IMR-90 (cell line): ENCODE data around the gene BAMBI. TPM values are rescaled to one million over a fixed set of nuclear protein-coding genes. Genes with fewer than 3 reads are reported as not detected.

Experiments used
- ATAC-seq: fragments of 200-7000 bp; cut with Tn5 transposase; 2 replicates; pipeline ENCODE4 v1.9.1; 2020; ENCODE audit warnings: low read depth, mild to moderate bottlenecking, moderate library complexity
- BruUV-seq: library from RNA; stranded (reverse); fragments of 400-500 nt; replicated peaks from 2 replicates; lab custom pipeline; 2021; lab: Mats Ljungman, UMichigan
- CTCF ChIA-PET: fragments of 300-600 bp; formaldehyde crosslinking; extraction: SDS; loops from one replicate; lab custom pipeline; 2021; ENCODE audit warnings: antibody characterized with exemption; lab: Yijun Ruan, JAX
- POLR2A ChIA-PET: fragments of 300-600 bp; sonication (Branson Sonifier 250); formaldehyde crosslinking; loops from one replicate; lab custom pipeline; 2022; ENCODE audit warnings: antibody characterized with exemption; ENCODE audit not compliant: unreplicated experiment; lab: Charles Lee
- DNase-seq: peaks from one replicate; pipeline ENCODE4 v3.0.0; 2013
- H2AFZ ChIP-seq: replicated peaks from 2 replicates; pipeline ENCODE3; 2013; ENCODE audit warnings: low read length, mild to moderate bottlenecking; ENCODE audit not compliant: poor library complexity
- H2AK5ac ChIP-seq: 2 replicates; pipeline ENCODE4 v1.6.1; 2013; ENCODE audit warnings: low read depth, low read length, inconsistent platforms
- H2AK9ac ChIP-seq: replicated peaks from 2 replicates; pipeline ENCODE3; 2013; ENCODE audit warnings: mild to moderate bottlenecking, low read depth, low read length, moderate library complexity; ENCODE audit not compliant: poor library complexity
- H2BK120ac ChIP-seq: 2 replicates; pipeline ENCODE4 v1.6.1; 2013; ENCODE audit warnings: low read depth, low read length, inconsistent platforms
- H2BK15ac ChIP-seq: 3 replicates; pipeline ENCODE4 v1.6.1; 2013; ENCODE audit warnings: low read depth, low read length, inconsistent platforms
- H2BK20ac ChIP-seq: 2 replicates; pipeline ENCODE4 v1.6.1; 2013; ENCODE audit warnings: low read depth, mild to moderate bottlenecking, inconsistent platforms, low read length, moderate library complexity
- H2BK5ac ChIP-seq: 2 replicates; pipeline ENCODE4 v1.6.1; 2013; ENCODE audit warnings: mild to moderate bottlenecking, low read depth, low read length, inconsistent platforms; ENCODE audit not compliant: poor library complexity, severe bottlenecking
- H3K14ac ChIP-seq: replicated peaks from 2 replicates; pipeline ENCODE4 v1.6.1; 2013; ENCODE audit warnings: low read depth, low read length, inconsistent platforms
- H3K18ac ChIP-seq: 2 replicates; pipeline ENCODE4 v1.6.1; 2013; ENCODE audit warnings: low read depth, low read length, control low read depth
- H3K23ac ChIP-seq: 2 replicates; pipeline ENCODE4 v1.6.1; 2013; ENCODE audit warnings: low read depth, low read length, inconsistent platforms
- H3K27ac ChIP-seq: 2 replicates; pipeline ENCODE4 v1.5.1; 2013; ENCODE audit warnings: mild to moderate bottlenecking, control low read depth, low read length; ENCODE audit not compliant: insufficient read depth
- H3K27me3 ChIP-seq: 2 replicates; pipeline ENCODE4 v1.6.1; 2013; ENCODE audit warnings: low read length; ENCODE audit not compliant: control insufficient read depth, insufficient read depth
- H3K36me3 ChIP-seq: 2 replicates; pipeline ENCODE4 v1.6.1; 2013; ENCODE audit warnings: low read length, mixed read lengths; ENCODE audit not compliant: control insufficient read depth, insufficient read depth
- H3K4ac ChIP-seq: 2 replicates; pipeline ENCODE4 v1.6.1; 2013; ENCODE audit warnings: low read depth, low read length, inconsistent platforms
- H3K4me1 ChIP-seq: 2 replicates; pipeline ENCODE4 v1.6.1; 2013; ENCODE audit warnings: low read length, mixed read lengths; ENCODE audit not compliant: control insufficient read depth, insufficient read depth
- H3K4me2 ChIP-seq: 2 replicates; pipeline ENCODE4 v1.6.1; 2013; ENCODE audit warnings: low read depth, mild to moderate bottlenecking, control low read depth, low read length, moderate library complexity
- H3K4me3 ChIP-seq: 2 replicates; pipeline ENCODE4 v1.5.1; 2013; ENCODE audit warnings: low read depth, mild to moderate bottlenecking, control low read depth, low read length, moderate library complexity; ENCODE audit not compliant: insufficient read depth
- H3K56ac ChIP-seq: 2 replicates; pipeline ENCODE4 v1.6.1; 2013; ENCODE audit warnings: low read length, inconsistent platforms; ENCODE audit not compliant: insufficient read depth; ENCODE audit errors: extremely low read depth
- H3K79me1 ChIP-seq, 2 experiments: 2 replicates each; pipeline ENCODE4 v1.6.1; 2013; ENCODE audit warnings: low read length in 2 of 2, inconsistent platforms in 1 of 2, low read depth in 1 of 2
- H3K9ac ChIP-seq: 2 replicates; pipeline ENCODE4 v1.6.1; 2013; ENCODE audit warnings: low read depth, low read length, control low read depth
- H3K9me1 ChIP-seq: 2 replicates; pipeline ENCODE4 v1.6.1; 2013; ENCODE audit warnings: low read length, inconsistent platforms; ENCODE audit not compliant: insufficient read depth
- H3K9me3 ChIP-seq: 2 replicates; pipeline ENCODE4 v1.6.1; 2013; ENCODE audit warnings: low read length; ENCODE audit not compliant: control insufficient read depth, insufficient read depth
- H4K20me1 ChIP-seq: 2 replicates; pipeline ENCODE4 v1.6.1; 2013; ENCODE audit warnings: low read length, inconsistent platforms; ENCODE audit not compliant: insufficient read depth
- H4K5ac ChIP-seq: 2 replicates; pipeline ENCODE4 v1.6.1; 2013; ENCODE audit warnings: mild to moderate bottlenecking, low read depth, low read length, control low read depth
- H4K8ac ChIP-seq, 2 experiments: 2 replicates each; pipeline ENCODE4 v1.6.1; 2013; ENCODE audit warnings: low read depth in 2 of 2, low read length in 2 of 2, control low read depth in 1 of 2, inconsistent platforms in 1 of 2
- H4K91ac ChIP-seq: 2 replicates; pipeline ENCODE4 v1.6.1; 2013; ENCODE audit warnings: low read depth, low read length, inconsistent platforms; ENCODE audit not compliant: insufficient read depth
- CTCF ChIP-seq: conservative IDR thresholded peaks from 2 replicates; pipeline ENCODE4 v1.5.1; 2012; ENCODE audit warnings: mild to moderate bottlenecking, low read depth, low read length, improper control_type of control experiment
- USF2 ChIP-seq: fragments of 150-350 bp; IDR thresholded peaks from 2 replicates; pipeline ENCODE4 v1.6.1; 2017; ENCODE audit warnings: mild to moderate bottlenecking, antibody characterized with exemption, low read length, low read depth
- WGBS, 2 experiments: methylation state at CpG; one replicate each; pipeline versions ENCODE4 v1.1.5 to v1.1.7; 2013; ENCODE audit warnings: missing lambda C conversion rate in 2 of 2; ENCODE audit not compliant: insufficient read length in 1 of 2; ENCODE audit errors: extremely low coverage in 2 of 2; 5-methylcytosine and 5-hydroxymethylcytosine counted together
- dilution Hi-C: fragments of 300-500 bp; cut with HindIII; formaldehyde crosslinking; loops from one replicate; pipeline ENCODE4 v1.14.3; 2018; ENCODE audit warnings: low sequenced_read_pairs; ENCODE audit not compliant: unreplicated experiment
- in situ Hi-C: fragments of 300-500 bp; cut with MboI; formaldehyde crosslinking; loops from 3 replicates; pipeline ENCODE4 v1.14.3; 2019; ENCODE audit warnings: low sequenced_read_pairs, inconsistent platforms, mixed read lengths
- intact Hi-C: fragments of 100-400 bp; cut with micrococcal nuclease; formaldehyde crosslinking; loops from 2 replicates; pipeline ENCODE4 v1.10.0; 2022
- polyA plus RNA-seq, 3 experiments: library from polyadenylated mRNA; depleted of rRNA; stranded (reverse); fragments of >200 nt; gene quantifications; 2 replicates each; pipeline ENCODE4 v1.2.3, GENCODE V29; 2012; ENCODE audit warnings: low replicate concordance in 1 of 3
- total RNA-seq: library from RNA; depleted of rRNA; stranded (reverse); fragments of >200 nt; gene quantifications from 2 replicates; pipeline ENCODE4 v1.2.3, GENCODE V29; 2012

BAMBI gene
- total and polyA plus RNA-seq, 2 of the 4 experiments (the other 2 are of a cell fraction) = 14.4 to 19.4 TPM

GRCh38 chr10:28676326-28676967 is 874 bp upstream of the BAMBI start:
- H2AK9ac ChIP-seq = no peak overlapping the region
- H3K56ac ChIP-seq = no peak overlapping the region
- CTCF ChIA-PET = interaction anchor here (0.9 kb wide), 2 partner anchors 13 to 315 kb away, joined by 3 read pairs; no protein-coding TSS in a partner anchor
- H3K27ac ChIP-seq = no peak overlapping the region
- H3K9me1 ChIP-seq = no peaks in the 10 kb centered on the region
- H2BK15ac ChIP-seq = no peak overlapping the region
- ATAC-seq (peak; percentile 9), DNase-seq (no peak)
- intact Hi-C loops = loop anchor here (5.0 kb wide), 3 partner anchors 216 to 581 kb away; no protein-coding TSS in a partner anchor
- H2BK5ac ChIP-seq = no peak overlapping the region
- no peak overlapping the region for H4K91ac ChIP-seq
- no peak overlapping the region for H3K9ac ChIP-seq
- H2AFZ ChIP-seq = peak overlapping the region; percentile 90
- POLR2A ChIA-PET = no interaction called here
- peak overlapping the region; percentile 73 for H3K4me2 ChIP-seq
- no peak overlapping the region for H4K8ac ChIP-seq
- no peak overlapping the region for H2BK20ac ChIP-seq
- in situ Hi-C loops = loop anchor here (5.0 to 25.0 kb wide), 3 partner anchors 111 to 456 kb away; no protein-coding TSS in a partner anchor
- H2AK5ac ChIP-seq = 0 out of 2 replicates have a peak overlapping the region, but pooled peaks have one; percentile 18
- dilution Hi-C loops = no loop called here
- no peak overlapping the region for H4K5ac ChIP-seq
- no peak overlapping the region for H3K18ac ChIP-seq
- TF ChIP-seq USF2 (no peak), CTCF (0 out of 2 replicates have a peak, but pooled peaks have one; percentile 0)
- peaks cover 38% of the 10 kb centered on the region for H3K27me3 ChIP-seq
- H3K9me3 ChIP-seq = no peaks in the 10 kb centered on the region
- no peak overlapping the region for H3K14ac ChIP-seq
- peaks cover 11 to 33% of the 10 kb centered on the region in 2 experiments for H3K79me1 ChIP-seq
- no TSS peak for BruUV-seq
- H3K4me3 ChIP-seq = peak overlapping the region; percentile 28
- peaks cover 24% of the 10 kb centered on the region for H4K20me1 ChIP-seq
- WGBS, 2 experiments = 5% methylated on average over 4 of the region's 25 CpGs; no CpG with 5 or more reads in 1 of the 2 experiments
- H3K4ac ChIP-seq = no peak overlapping the region
- peak overlapping the region; percentile 9; the same call in 1 of the 2 replicates for H3K23ac ChIP-seq
- H2BK120ac ChIP-seq = 0 out of 2 replicates have a peak overlapping the region, but pooled peaks have one; percentile 63
- 0 out of 2 replicates have a peak, but pooled peaks cover 2% of the 10 kb centered on the region for H3K36me3 ChIP-seq
- peaks cover 6% of the 10 kb centered on the region for H3K4me1 ChIP-seq
